GM23338 (cell line): ENCODE data around the gene DEFB115.

ENCODE experiments used
- CREB1 ChIP-seq: fragments of 250-450 bp; sonication (Bioruptor Pico); IDR thresholded peaks from 2 replicates; pipeline ENCODE4 v1.5.0; 2020; ENCODE audit warnings: low read depth, mild to moderate bottlenecking, moderate library complexity
- CTCF ChIP-seq, 2 experiments: fragments of 200-600 bp in 1 of 2; sonication (generic) in 1 of 2; conservative IDR thresholded peaks; 2 replicates each; pipeline versions ENCODE4 v1.5.1 to v1.6.1; 2016 to 2017; ENCODE audit warnings: antibody characterized with exemption in 2 of 2, low read depth in 2 of 2, mild to moderate bottlenecking in 2 of 2, moderate library complexity in 1 of 2
- EZH2 ChIP-seq: fragments of 200-600 bp; sonication (generic); IDR thresholded peaks from one replicate; pipeline ENCODE4 v1.8.0; 2017; ENCODE audit warnings: antibody characterized with exemption, mild to moderate bottlenecking, low read depth; ENCODE audit not compliant: unreplicated experiment
- EZH2phosphoT487 ChIP-seq: fragments of 200-600 bp; sonication (generic); IDR thresholded peaks from one replicate; pipeline ENCODE4 v1.8.1; 2018; ENCODE audit warnings: antibody characterized with exemption; ENCODE audit not compliant: unreplicated experiment
- POLR2AphosphoS5 ChIP-seq: IDR thresholded peaks from 2 replicates; pipeline ENCODE4 v1.6.1; 2016; ENCODE audit warnings: antibody characterized with exemption, low read depth
- TF ChIP-seq, protein P1 (sequence below): IDR thresholded peaks from one replicate; pipeline ENCODE4 v1.6.1; 2018; ENCODE audit warnings: antibody characterized with exemption; ENCODE audit not compliant: unreplicated experiment
- TF ChIP-seq, protein P2 (sequence below): IDR thresholded peaks from 2 replicates; pipeline ENCODE4 v1.6.1; 2016; ENCODE audit warnings: antibody characterized with exemption

DNA sequence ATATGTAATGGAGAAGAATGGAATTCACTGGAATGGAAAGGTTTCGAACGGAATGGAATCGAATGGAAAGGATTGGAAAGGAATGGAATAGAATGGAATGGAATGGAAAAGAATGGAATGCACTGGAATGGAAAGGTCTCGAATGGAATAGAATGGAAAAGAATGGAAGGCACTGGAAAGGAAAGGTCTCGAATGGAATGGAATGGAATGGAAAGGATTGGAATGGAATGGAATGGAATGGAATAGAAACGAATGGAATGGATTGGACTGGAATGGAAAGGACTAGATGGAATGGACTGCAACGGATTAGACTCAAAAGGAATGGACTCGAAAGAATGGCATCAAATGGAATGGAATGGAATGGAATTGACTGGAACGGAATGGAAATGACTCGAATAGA lies 20.5 kb upstream of the DEFB115 start:
- TF ChIP-seq POLR2AphosphoS5 (no peak), EZH2 (no peak), CTCF (conservative IDR thresholded peaks at IDR 0.05; ENCODE audit: low read depth in 2 of 2) (no peak), EZH2phosphoT487 (no peak), CREB1 (CRISPR knock-in tag) (no peak)
- TF ChIP-seq, protein P1, sequence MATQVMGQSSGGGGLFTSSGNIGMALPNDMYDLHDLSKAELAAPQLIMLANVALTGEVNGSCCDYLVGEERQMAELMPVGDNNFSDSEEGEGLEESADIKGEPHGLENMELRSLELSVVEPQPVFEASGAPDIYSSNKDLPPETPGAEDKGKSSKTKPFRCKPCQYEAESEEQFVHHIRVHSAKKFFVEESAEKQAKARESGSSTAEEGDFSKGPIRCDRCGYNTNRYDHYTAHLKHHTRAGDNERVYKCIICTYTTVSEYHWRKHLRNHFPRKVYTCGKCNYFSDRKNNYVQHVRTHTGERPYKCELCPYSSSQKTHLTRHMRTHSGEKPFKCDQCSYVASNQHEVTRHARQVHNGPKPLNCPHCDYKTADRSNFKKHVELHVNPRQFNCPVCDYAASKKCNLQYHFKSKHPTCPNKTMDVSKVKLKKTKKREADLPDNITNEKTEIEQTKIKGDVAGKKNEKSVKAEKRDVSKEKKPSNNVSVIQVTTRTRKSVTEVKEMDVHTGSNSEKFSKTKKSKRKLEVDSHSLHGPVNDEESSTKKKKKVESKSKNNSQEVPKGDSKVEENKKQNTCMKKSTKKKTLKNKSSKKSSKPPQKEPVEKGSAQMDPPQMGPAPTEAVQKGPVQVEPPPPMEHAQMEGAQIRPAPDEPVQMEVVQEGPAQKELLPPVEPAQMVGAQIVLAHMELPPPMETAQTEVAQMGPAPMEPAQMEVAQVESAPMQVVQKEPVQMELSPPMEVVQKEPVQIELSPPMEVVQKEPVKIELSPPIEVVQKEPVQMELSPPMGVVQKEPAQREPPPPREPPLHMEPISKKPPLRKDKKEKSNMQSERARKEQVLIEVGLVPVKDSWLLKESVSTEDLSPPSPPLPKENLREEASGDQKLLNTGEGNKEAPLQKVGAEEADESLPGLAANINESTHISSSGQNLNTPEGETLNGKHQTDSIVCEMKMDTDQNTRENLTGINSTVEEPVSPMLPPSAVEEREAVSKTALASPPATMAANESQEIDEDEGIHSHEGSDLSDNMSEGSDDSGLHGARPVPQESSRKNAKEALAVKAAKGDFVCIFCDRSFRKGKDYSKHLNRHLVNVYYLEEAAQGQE = no peak
- TF ChIP-seq, protein P2, sequence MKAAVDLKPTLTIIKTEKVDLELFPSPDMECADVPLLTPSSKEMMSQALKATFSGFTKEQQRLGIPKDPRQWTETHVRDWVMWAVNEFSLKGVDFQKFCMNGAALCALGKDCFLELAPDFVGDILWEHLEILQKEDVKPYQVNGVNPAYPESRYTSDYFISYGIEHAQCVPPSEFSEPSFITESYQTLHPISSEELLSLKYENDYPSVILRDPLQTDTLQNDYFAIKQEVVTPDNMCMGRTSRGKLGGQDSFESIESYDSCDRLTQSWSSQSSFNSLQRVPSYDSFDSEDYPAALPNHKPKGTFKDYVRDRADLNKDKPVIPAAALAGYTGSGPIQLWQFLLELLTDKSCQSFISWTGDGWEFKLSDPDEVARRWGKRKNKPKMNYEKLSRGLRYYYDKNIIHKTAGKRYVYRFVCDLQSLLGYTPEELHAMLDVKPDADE = no peak
